ENCODE data around the gene ILF3. TPM values are rescaled to one million over a fixed set of nuclear protein-coding genes. Genes with fewer than 3 reads are reported as not detected.
"Not testable (repeated sequence)": the region's sequence is repeated elsewhere in the genome, so short reads cannot be mapped to it uniquely, and the experiment has no call there.

The ILF3 gene
- total RNA-seq, 1 experiment from 2014 or later: 365 TPM

- no peak for DNase-seq (ENCODE audit: low read depth, low spot score)
- H3K4me3 ChIP-seq (ENCODE audit: low read depth in 2 of 2, low read length in 2 of 2): no peak overlapping the region
- intact Hi-C loops (cut with micrococcal nuclease; ENCODE audit: unreplicated experiment): no loop called here
- POLR2A ChIA-PET: no interaction called here
- no peak for TF ChIP-seq TCF7L2 (IDR thresholded peaks at IDR 0.05; ENCODE audit: low read depth, low read length)
- TF ChIP-seq SIN3A (IDR thresholded peaks at IDR 0.05; ENCODE audit: borderline replicate concordance, insufficient read depth, low read depth, low read length): no peak
- H3K27me3 ChIP-seq (ENCODE audit: control insufficient read depth, insufficient read depth, low read length): no peaks in the 10 kb centered on the region
- H3K36me3 ChIP-seq (ENCODE audit: control insufficient read depth, insufficient read depth, low read length): no peaks in the 10 kb centered on the region; the same call in none of the 2 replicates
- no peak overlapping the region for H3K27ac ChIP-seq (ENCODE audit: low read length)
- no TSS peak for BruUV-seq (replicated peaks)
- peaks cover 32% of the 10 kb centered on the region for H3K4me1 ChIP-seq (ENCODE audit: control insufficient read depth, insufficient read depth, low read length)
- in situ Hi-C loops (cut with HindIII; ENCODE audit: low pct_unique_long_range_greater_than_20kb, low sequenced_read_pairs): no loop called here
- ATAC-seq: no peak
- H3K9me3 ChIP-seq (ENCODE audit: control insufficient read depth, insufficient read depth, low read depth, low read length): no peaks in the 10 kb centered on the region
- CTCF ChIA-PET: no interaction called here
Measured at GRCh38 chr19:10660346-10660745, 6.2 kb downstream of the ILF3 start.

GRCh38 chr19:10661946-10662345 is 7.8 kb downstream of the ILF3 start:
- ATAC-seq: no peak
- H3K27ac ChIP-seq (ENCODE audit: low read length): no peak overlapping the region
- intact Hi-C loops (cut with micrococcal nuclease; ENCODE audit: unreplicated experiment): no loop called here

GRCh38 chr19:10662384-10663251 is 8.5 kb downstream of the ILF3 start:
- Histone ChIP-seq H3K27me3 (ENCODE audit: control insufficient read depth, insufficient read depth, low read length) (no peaks in the 10 kb centered on the region), H3K4me1 (ENCODE audit: control insufficient read depth, insufficient read depth, low read length) (peaks cover 33% of the 10 kb centered on the region), H3K36me3 (ENCODE audit: control insufficient read depth, insufficient read depth, low read length) (no peaks in the 10 kb centered on the region; the same call in 1 of the 2 replicates), H3K27ac (ENCODE audit: low read length) (no peak overlapping the region), H3K9me3 (ENCODE audit: control insufficient read depth, insufficient read depth, low read depth, low read length) (no peaks in the 10 kb centered on the region), H3K4me3 (ENCODE audit: low read depth in 2 of 2, low read length in 2 of 2) (no peak overlapping the region)
- TF ChIP-seq POLR2AphosphoS5 (IDR thresholded peaks at IDR 0.05; ENCODE audit: low read depth, low read length) (no peak), CTCF (IDR thresholded peaks at IDR 0.05) (no peak), SIN3A (IDR thresholded peaks at IDR 0.05; ENCODE audit: borderline replicate concordance, insufficient read depth, low read depth, low read length) (no peak), TCF7L2 (IDR thresholded peaks at IDR 0.05; ENCODE audit: low read depth, low read length) (no peak), REST (IDR thresholded peaks at IDR 0.05; ENCODE audit: insufficient read depth in 1 of 2, low read depth in 2 of 2, low read length in 1 of 2) (no peak)
- intact Hi-C loops (cut with micrococcal nuclease; ENCODE audit: unreplicated experiment): no loop called here
- ChIA-PET CTCF (no interaction called here), POLR2A (no interaction called here)
- in situ Hi-C loops (cut with HindIII; ENCODE audit: low pct_unique_long_range_greater_than_20kb, low sequenced_read_pairs): no loop called here
- ATAC-seq (no peak), DNase-seq (ENCODE audit: low read depth, low spot score) (no peak)
- BruUV-seq (replicated peaks): TSS peak; percentile 47

More at GRCh38 chr19:10661946-10662345, 7.8 kb downstream of the ILF3 start:
- no peak for DNase-seq (ENCODE audit: low read depth, low spot score)
- no peak overlapping the region for H3K4me3 ChIP-seq (ENCODE audit: low read depth in 2 of 2, low read length in 2 of 2)
- BruUV-seq (replicated peaks): no TSS peak
- H3K4me1 ChIP-seq (ENCODE audit: control insufficient read depth, insufficient read depth, low read length): peaks cover 33% of the 10 kb centered on the region
- POLR2A ChIA-PET: no interaction called here
- H3K9me3 ChIP-seq (ENCODE audit: control insufficient read depth, insufficient read depth, low read depth, low read length): no peaks in the 10 kb centered on the region
- in situ Hi-C loops (cut with HindIII; ENCODE audit: low pct_unique_long_range_greater_than_20kb, low sequenced_read_pairs): no loop called here
- H3K27me3 ChIP-seq (ENCODE audit: control insufficient read depth, insufficient read depth, low read length): no peaks in the 10 kb centered on the region
- no peak for TF ChIP-seq CTCF (IDR thresholded peaks at IDR 0.05)
- no peaks in the 10 kb centered on the region; the same call in 1 of the 2 replicates for H3K36me3 ChIP-seq (ENCODE audit: control insufficient read depth, insufficient read depth, low read length)
- CTCF ChIA-PET: interaction anchor here (0.6 kb wide), 1 partner anchor 234 kb away, joined by 4 read pairs; no protein-coding TSS in a partner anchor

GRCh38 chr19:10663252-10663563 is 9.1 kb downstream of the ILF3 start:
- H3K27me3 ChIP-seq (ENCODE audit: control insufficient read depth, insufficient read depth, low read length); H3K36me3 ChIP-seq (ENCODE audit: control insufficient read depth, insufficient read depth, low read length); H3K27ac ChIP-seq (ENCODE audit: low read length); POLR2A ChIA-PET; intact Hi-C loops (cut with micrococcal nuclease; ENCODE audit: unreplicated experiment); CTCF ChIA-PET; ATAC-seq; H3K4me3 ChIP-seq (ENCODE audit: low read depth in 2 of 2, low read length in 2 of 2); H3K9me3 ChIP-seq (ENCODE audit: control insufficient read depth, insufficient read depth, low read depth, low read length); DNase-seq (ENCODE audit: low read depth, low spot score); in situ Hi-C loops (cut with HindIII; ENCODE audit: low pct_unique_long_range_greater_than_20kb, low sequenced_read_pairs); BruUV-seq (replicated peaks): not testable (repeated sequence)
- H3K4me1 ChIP-seq (ENCODE audit: control insufficient read depth, insufficient read depth, low read length): peaks cover 27% of the 10 kb centered on the region
